Hepatocyte (in vitro differentiated cells): ENCODE data around the gene LDHB.

Experiments
- EZH2 ChIP-seq: fragments of 200-600 bp; sonication (generic); IDR thresholded peaks from 2 replicates; pipeline ENCODE4 v1.6.1; 2016; ENCODE audit warnings: antibody characterized with exemption, mild to moderate bottlenecking, borderline replicate concordance
- EZH2phosphoT487 ChIP-seq: fragments of 200-600 bp; sonication (generic); IDR thresholded peaks from one replicate; pipeline ENCODE4 v1.6.1; 2018; ENCODE audit warnings: antibody characterized with exemption, mild to moderate bottlenecking, low read depth, moderate library complexity; ENCODE audit not compliant: unreplicated experiment, severe bottlenecking
- TF ChIP-seq, protein P1 (sequence below): fragments of 200-600 bp; sonication (generic); IDR thresholded peaks from 2 replicates; pipeline ENCODE4 v1.5.1; 2016; ENCODE audit warnings: antibody characterized with exemption, mild to moderate bottlenecking; ENCODE audit not compliant: poor library complexity

- TF ChIP-seq, protein P1, sequence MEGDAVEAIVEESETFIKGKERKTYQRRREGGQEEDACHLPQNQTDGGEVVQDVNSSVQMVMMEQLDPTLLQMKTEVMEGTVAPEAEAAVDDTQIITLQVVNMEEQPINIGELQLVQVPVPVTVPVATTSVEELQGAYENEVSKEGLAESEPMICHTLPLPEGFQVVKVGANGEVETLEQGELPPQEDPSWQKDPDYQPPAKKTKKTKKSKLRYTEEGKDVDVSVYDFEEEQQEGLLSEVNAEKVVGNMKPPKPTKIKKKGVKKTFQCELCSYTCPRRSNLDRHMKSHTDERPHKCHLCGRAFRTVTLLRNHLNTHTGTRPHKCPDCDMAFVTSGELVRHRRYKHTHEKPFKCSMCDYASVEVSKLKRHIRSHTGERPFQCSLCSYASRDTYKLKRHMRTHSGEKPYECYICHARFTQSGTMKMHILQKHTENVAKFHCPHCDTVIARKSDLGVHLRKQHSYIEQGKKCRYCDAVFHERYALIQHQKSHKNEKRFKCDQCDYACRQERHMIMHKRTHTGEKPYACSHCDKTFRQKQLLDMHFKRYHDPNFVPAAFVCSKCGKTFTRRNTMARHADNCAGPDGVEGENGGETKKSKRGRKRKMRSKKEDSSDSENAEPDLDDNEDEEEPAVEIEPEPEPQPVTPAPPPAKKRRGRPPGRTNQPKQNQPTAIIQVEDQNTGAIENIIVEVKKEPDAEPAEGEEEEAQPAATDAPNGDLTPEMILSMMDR, result no peak
- TF ChIP-seq EZH2 (no peak), EZH2phosphoT487 (no peak)
These were observed 58.3 kb downstream of the LDHB start for GRCh38 chr12:21599143-21599999.
